Endodermal cell (in vitro differentiated cells): Measurements from ENCODE around the gene GRAP2. TPM values are rescaled to one million over a fixed set of nuclear protein-coding genes. Genes with fewer than 3 reads are reported as not detected.

Experiments
- DNase-seq: peaks from one replicate; pipeline ENCODE4 v3.0.0-alpha.2; 2017
- H3K27ac ChIP-seq: 2 replicates; pipeline ENCODE4 v1.5.1; 2013; ENCODE audit warnings: mild to moderate bottlenecking, low read depth, low read length, moderate library complexity
- H3K27me3 ChIP-seq: 2 replicates; pipeline ENCODE4 v1.6.1; 2013; ENCODE audit warnings: mild to moderate bottlenecking, low read length, moderate library complexity; ENCODE audit not compliant: insufficient read depth, control insufficient read depth, poor library complexity, severe bottlenecking
- H3K36me3 ChIP-seq: 2 replicates; pipeline ENCODE4 v1.7.0; 2013; ENCODE audit warnings: mild to moderate bottlenecking, low read length, moderate library complexity; ENCODE audit not compliant: control insufficient read depth, insufficient read depth
- H3K4me1 ChIP-seq: one replicate; pipeline ENCODE4 v1.7.0; 2013; ENCODE audit warnings: low read length; ENCODE audit not compliant: control insufficient read depth, insufficient read depth
- H3K4me3 ChIP-seq: 2 replicates; pipeline ENCODE4 v1.5.1; 2013; ENCODE audit warnings: mild to moderate bottlenecking, low read length, moderate library complexity
- H3K9ac ChIP-seq: 2 replicates; pipeline ENCODE4 v1.6.1; 2013; ENCODE audit warnings: mild to moderate bottlenecking, low read length, moderate library complexity; ENCODE audit not compliant: poor library complexity, severe bottlenecking; ENCODE audit errors: extremely low read depth
- H3K9me3 ChIP-seq: 2 replicates; pipeline ENCODE4 v1.6.1; 2013; ENCODE audit warnings: mild to moderate bottlenecking, low read length, moderate library complexity; ENCODE audit not compliant: control insufficient read depth
- H3K27ac Mint-ChIP-seq: 2 replicates; pipeline ENCODE4 v1.8.0; 2020; ENCODE audit warnings: mixed read lengths
- H3K27me3 Mint-ChIP-seq: 2 replicates; pipeline ENCODE4 v1.8.0; 2021; ENCODE audit warnings: mild to moderate bottlenecking, mixed read lengths; ENCODE audit not compliant: insufficient read depth
- H3K36me3 Mint-ChIP-seq: 2 replicates; pipeline ENCODE4 v1.8.0; 2020; ENCODE audit warnings: low read depth, mixed read lengths
- H3K4me1 Mint-ChIP-seq: 2 replicates; pipeline ENCODE4 v1.8.0; 2020; ENCODE audit warnings: mixed read lengths
- H3K4me3 Mint-ChIP-seq: 2 replicates; pipeline ENCODE4 v1.8.0; 2020; ENCODE audit warnings: mild to moderate bottlenecking, moderate library complexity, mixed read lengths
- H3K9me3 Mint-ChIP-seq: 2 replicates; pipeline ENCODE4 v1.8.0; 2020; ENCODE audit warnings: mild to moderate bottlenecking, mixed read lengths
- CTCF ChIP-seq: fragments of 200-600 bp; sonication (generic); conservative IDR thresholded peaks from 2 replicates; pipeline ENCODE4 v1.5.0; 2021; ENCODE audit warnings: antibody characterized with exemption, mild to moderate bottlenecking
- WGBS, 2 experiments: methylation state at CpG; one replicate each; pipeline versions ENCODE4 v1.1.5 to v1.1.7; 2013; ENCODE audit warnings: missing lambda C conversion rate in 2 of 2, mixed read lengths in 1 of 2; ENCODE audit not compliant: insufficient coverage in 1 of 2, insufficient read length in 1 of 2; 5-methylcytosine and 5-hydroxymethylcytosine counted together
- total RNA-seq, 2 donors: library from RNA; stranded (reverse); fragmentation: NEBNext Ultra II Directional in 1 of 2; extraction: Animal tissue kit (Norgen Biotek cat#: 25700) in 1 of 2; gene quantifications; 2 replicates in 1 of 2; 3 replicates in 1 of 2; pipeline ENCODE4 v1.2.1, GENCODE V29; 2021

The GRAP2 gene
- total RNA-seq, 2 donors from 2014 or later = 0.11 to 0.92 TPM

- H3K9ac ChIP-seq = no peak overlapping the region
- H3K4me1 Mint-ChIP-seq = peaks cover 26% of the 10 kb centered on the region
- no peak for TF ChIP-seq CTCF
- no peaks in the 10 kb centered on the region for H3K9me3 ChIP-seq
- H3K27me3 ChIP-seq = peaks cover 7% of the 10 kb centered on the region
- H3K4me1 ChIP-seq = peaks cover 6% of the 10 kb centered on the region
- no peaks in the 10 kb centered on the region for H3K36me3 ChIP-seq
- no peak overlapping the region for H3K27ac ChIP-seq
- DNase-seq = no peak
- 87 to 93% methylated on average over 3 to 5 of the region's 5 CpGs for WGBS, 2 experiments
- no peak overlapping the region for H3K4me3 Mint-ChIP-seq
- H3K36me3 Mint-ChIP-seq = no peaks in the 10 kb centered on the region
- peaks cover 29% of the 10 kb centered on the region for H3K27me3 Mint-ChIP-seq
- no peak overlapping the region for H3K4me3 ChIP-seq
- H3K27ac Mint-ChIP-seq = no peak overlapping the region
- no peaks in the 10 kb centered on the region for H3K9me3 Mint-ChIP-seq
Measured at GRCh38 chr22:39973656-39974055, 72.8 kb downstream of the GRAP2 start.

- 92 to 93% methylated on average over 2 to 5 of the region's 5 CpGs for WGBS, 2 experiments
- Mint-ChIP-seq H3K4me1 (peaks cover 22% of the 10 kb centered on the region), H3K36me3 (no peaks in the 10 kb centered on the region), H3K4me3 (no peak overlapping the region), H3K9me3 (no peaks in the 10 kb centered on the region), H3K27ac (no peak overlapping the region), H3K27me3 (peaks cover 29% of the 10 kb centered on the region)
- no peaks in the 10 kb centered on the region for H3K36me3 ChIP-seq
- H3K27ac ChIP-seq = no peak overlapping the region
- TF ChIP-seq CTCF = no peak
- H3K4me1 ChIP-seq = peaks cover 2% of the 10 kb centered on the region
- no peak overlapping the region for H3K9ac ChIP-seq
- H3K9me3 ChIP-seq = no peaks in the 10 kb centered on the region
- peaks cover 7% of the 10 kb centered on the region for H3K27me3 ChIP-seq
- no peak for DNase-seq
- no peak overlapping the region for H3K4me3 ChIP-seq
Measured at GRCh38 chr22:39974065-39974464, 73.2 kb downstream of the GRAP2 start.

- no peak overlapping the region for H3K4me3 Mint-ChIP-seq
- no peak overlapping the region for H3K9ac ChIP-seq
- H3K9me3 Mint-ChIP-seq = no peaks in the 10 kb centered on the region
- WGBS, 2 experiments = 81% methylated on average over 6 of the region's 6 CpGs
- H3K4me1 Mint-ChIP-seq = peaks cover 7% of the 10 kb centered on the region
- H3K27me3 ChIP-seq = no peaks in the 10 kb centered on the region
- H3K9me3 ChIP-seq = no peaks in the 10 kb centered on the region
- H3K27ac ChIP-seq = no peak overlapping the region
- H3K4me1 ChIP-seq = no peaks in the 10 kb centered on the region
- peaks cover 32% of the 10 kb centered on the region for H3K27me3 Mint-ChIP-seq
- no peak for DNase-seq
- H3K36me3 ChIP-seq = no peaks in the 10 kb centered on the region
- H3K27ac Mint-ChIP-seq = no peak overlapping the region
- H3K36me3 Mint-ChIP-seq = no peaks in the 10 kb centered on the region
- TF ChIP-seq CTCF = no peak
- no peak overlapping the region for H3K4me3 ChIP-seq
Measured at GRCh38 chr22:39979048-39979447, 78.2 kb downstream of the GRAP2 start.
